NCI-H460 (cell line): ENCODE measurements around the gene GLIS1. TPM values are rescaled to one million over a fixed set of nuclear protein-coding genes. Genes with fewer than 3 reads are reported as not detected.

Experiments used
- DNase-seq: peaks from one replicate; pipeline ENCODE4 v3.0.0-alpha.2; 2016; ENCODE audit warnings: low read depth; ENCODE audit errors: extremely low read depth
- total RNA-seq: library from RNA; depleted of rRNA; stranded (reverse); fragments of >200 nt; shearing (Covaris generic); gene quantifications from 2 replicates; pipeline ENCODE4 v1.2.3, GENCODE V29; 2014

GLIS1 gene
- total RNA-seq, 1 experiment from 2014 or later: 0.05 TPM

GRCh38 chr1:53553734-53554509, 185.0 kb downstream of the GLIS1 start:
- DNase-seq: no peak

GRCh38 chr1:53552981-53553733, 185.8 kb downstream of the GLIS1 start:
- DNase-seq: no peak

- no peak for DNase-seq
Observed at GRCh38 chr1:53552146-53552861, 186.7 kb downstream of the GLIS1 start.

- DNase-seq: no peak
Observed at GRCh38 chr1:53551428-53551995, 187.5 kb downstream of the GLIS1 start.

GRCh38 chr1:53550201-53550741, 188.7 kb downstream of the GLIS1 start:
- no peak for DNase-seq

GRCh38 chr1:53549781-53550180, 189.2 kb downstream of the GLIS1 start:
- DNase-seq: no peak

- no peak for DNase-seq
Observed at GRCh38 chr1:53549287-53549686, 189.7 kb downstream of the GLIS1 start.

- no peak for DNase-seq
Observed at GRCh38 chr1:53548031-53548491, 190.9 kb downstream of the GLIS1 start.

GRCh38 chr1:53547231-53547790, 191.7 kb downstream of the GLIS1 start:
- DNase-seq: no peak

- no peak for DNase-seq
Observed at GRCh38 chr1:53546409-53547155, 192.4 kb downstream of the GLIS1 start.

GRCh38 chr1:53545663-53546408, 193.1 kb downstream of the GLIS1 start:
- no peak for DNase-seq

- no peak for DNase-seq
Observed at GRCh38 chr1:53544728-53545515, 194.0 kb downstream of the GLIS1 start.

- DNase-seq: no peak
Observed at GRCh38 chr1:53543778-53544695, 194.9 kb downstream of the GLIS1 start.

GRCh38 chr1:53543130-53543777, 195.7 kb downstream of the GLIS1 start:
- no peak for DNase-seq

GRCh38 chr1:53542551-53542950, 196.4 kb downstream of the GLIS1 start:
- DNase-seq: no peak

- no peak for DNase-seq
Observed at GRCh38 chr1:53541761-53542550, 197.0 kb downstream of the GLIS1 start.
